ENCODE measurements around the gene NPAS3. TPM values are rescaled to one million over a fixed set of nuclear protein-coding genes. Genes with fewer than 3 reads are reported as not detected.

Gene NPAS3
- total and polyA plus RNA-seq, 2 donors (not counting 1 experiment from before 2014, with no cell fraction given) = 0.10 to 0.50 TPM

GRCh38 chr14:33580841-33581240 lies 642.2 kb downstream of the NPAS3 start:
- H3K4me1 ChIP-seq (ENCODE audit: control insufficient read depth, extremely low read depth, insufficient read depth, low read length) = no peaks in the 10 kb centered on the region
- no peaks in the 10 kb centered on the region for H4K20me1 ChIP-seq (ENCODE audit: control insufficient read depth, extremely low read depth, insufficient read depth, low read length)
- H3K27me3 ChIP-seq (ENCODE audit: control insufficient read depth, insufficient read depth, low read length) = no peaks in the 10 kb centered on the region
- no peaks in the 10 kb centered on the region for H3K79me2 ChIP-seq (ENCODE audit: control insufficient read depth, insufficient read depth, low read length)
- H3K4me3 ChIP-seq (replicated peaks in 1 of 4; ENCODE audit: control extremely low read depth in 1 of 4, insufficient read depth in 1 of 4, low read depth in 3 of 4, low read length in 4 of 4) = no peak overlapping the region
- H3K4me2 ChIP-seq (ENCODE audit: extremely low read depth, insufficient read depth, low read length) = no peak overlapping the region
- no peaks in the 10 kb centered on the region for H3K36me3 ChIP-seq (ENCODE audit: control insufficient read depth, insufficient read depth, low read length)
- no peak overlapping the region for H3K9ac ChIP-seq (ENCODE audit: insufficient read depth, low read length)
- no peaks in the 10 kb centered on the region for H3K9me3 ChIP-seq (ENCODE audit: control insufficient read depth, insufficient read depth, low read depth, low read length)
- no peak overlapping the region for H2AFZ ChIP-seq (ENCODE audit: low read length)
- H3K27ac ChIP-seq (ENCODE audit: insufficient read depth, low read length) = no peak overlapping the region
- DNase-seq (ENCODE audit: low read depth in 2 of 2) = no peak
- TF ChIP-seq EZH2 (IDR thresholded peaks at IDR 0.05; ENCODE audit: low read length, missing control alignments) (no peak), CTCF (conservative IDR thresholded peaks at IDR 0.05 in 1 of 2, IDR thresholded peaks at IDR 0.05 in 1 of 2; ENCODE audit: low read depth in 1 of 2, low read length in 2 of 2) (no peak)

- Histone ChIP-seq H4K20me1 (ENCODE audit: control insufficient read depth, extremely low read depth, insufficient read depth, low read length) (no peaks in the 10 kb centered on the region), H3K4me2 (ENCODE audit: extremely low read depth, insufficient read depth, low read length) (no peak overlapping the region), H3K4me3 (replicated peaks in 1 of 4; ENCODE audit: control extremely low read depth in 1 of 4, insufficient read depth in 1 of 4, low read depth in 3 of 4, low read length in 4 of 4) (no peak overlapping the region), H3K36me3 (ENCODE audit: control insufficient read depth, insufficient read depth, low read length) (no peaks in the 10 kb centered on the region), H3K79me2 (ENCODE audit: control insufficient read depth, insufficient read depth, low read length) (no peaks in the 10 kb centered on the region), H2AFZ (ENCODE audit: low read length) (no peak overlapping the region), H3K27ac (ENCODE audit: insufficient read depth, low read length) (no peak overlapping the region), H3K9ac (ENCODE audit: insufficient read depth, low read length) (no peak overlapping the region), H3K27me3 (ENCODE audit: control insufficient read depth, insufficient read depth, low read length) (no peaks in the 10 kb centered on the region), H3K9me3 (ENCODE audit: control insufficient read depth, insufficient read depth, low read depth, low read length) (no peaks in the 10 kb centered on the region), H3K4me1 (ENCODE audit: control insufficient read depth, extremely low read depth, insufficient read depth, low read length) (no peaks in the 10 kb centered on the region)
- DNase-seq (ENCODE audit: low read depth in 2 of 2) = no peak
- TF ChIP-seq CTCF (conservative IDR thresholded peaks at IDR 0.05 in 1 of 2, IDR thresholded peaks at IDR 0.05 in 1 of 2; ENCODE audit: low read depth in 1 of 2, low read length in 2 of 2) = no peak
- no peak for TF ChIP-seq EZH2 (IDR thresholded peaks at IDR 0.05; ENCODE audit: low read length, missing control alignments)
Observed at GRCh38 chr14:33584697-33585096, 646.0 kb downstream of the NPAS3 start.

GRCh38 chr14:33586806-33587205 lies 648.1 kb downstream of the NPAS3 start:
- Histone ChIP-seq H4K20me1 (ENCODE audit: control insufficient read depth, extremely low read depth, insufficient read depth, low read length) (no peaks in the 10 kb centered on the region), H3K9ac (ENCODE audit: insufficient read depth, low read length) (no peak overlapping the region), H2AFZ (ENCODE audit: low read length) (no peak overlapping the region), H3K4me2 (ENCODE audit: extremely low read depth, insufficient read depth, low read length) (no peak overlapping the region), H3K36me3 (ENCODE audit: control insufficient read depth, insufficient read depth, low read length) (no peaks in the 10 kb centered on the region), H3K4me1 (ENCODE audit: control insufficient read depth, extremely low read depth, insufficient read depth, low read length) (no peaks in the 10 kb centered on the region), H3K27me3 (ENCODE audit: control insufficient read depth, insufficient read depth, low read length) (no peaks in the 10 kb centered on the region), H3K4me3 (replicated peaks in 1 of 4; ENCODE audit: control extremely low read depth in 1 of 4, insufficient read depth in 1 of 4, low read depth in 3 of 4, low read length in 4 of 4) (no peak overlapping the region), H3K9me3 (ENCODE audit: control insufficient read depth, insufficient read depth, low read depth, low read length) (no peaks in the 10 kb centered on the region), H3K27ac (ENCODE audit: insufficient read depth, low read length) (no peak overlapping the region), H3K79me2 (ENCODE audit: control insufficient read depth, insufficient read depth, low read length) (no peaks in the 10 kb centered on the region)
- TF ChIP-seq EZH2 (IDR thresholded peaks at IDR 0.05; ENCODE audit: low read length, missing control alignments) (no peak), CTCF (conservative IDR thresholded peaks at IDR 0.05 in 1 of 2, IDR thresholded peaks at IDR 0.05 in 1 of 2; ENCODE audit: low read depth in 1 of 2, low read length in 2 of 2) (no peak)
- DNase-seq (ENCODE audit: low read depth in 2 of 2) = no peak
